Ishikawa (cell line): ENCODE results near the gene ANKRD28.

ENCODE experiments used
- CEBPB ChIP-seq: IDR thresholded peaks from 2 replicates; pipeline ENCODE4 v1.6.1; 2012
- EP300 ChIP-seq: IDR thresholded peaks from 2 replicates; pipeline ENCODE4 v1.6.1; 2012; ENCODE audit warnings: borderline replicate concordance
- RAD21 ChIP-seq: IDR thresholded peaks from 2 replicates; pipeline ENCODE4 v1.6.1; 2012; ENCODE audit warnings: low read depth
- TAF1 ChIP-seq: IDR thresholded peaks from 2 replicates; pipeline ENCODE4 v1.6.1; 2012; ENCODE audit warnings: low read depth, mild to moderate bottlenecking
- TCF12 ChIP-seq: IDR thresholded peaks from 2 replicates; pipeline ENCODE4 v1.6.1; 2012; ENCODE audit warnings: low read depth
- ZBTB7A ChIP-seq: IDR thresholded peaks from 2 replicates; pipeline ENCODE4 v1.6.1; 2012; ENCODE audit warnings: low read depth
- TF ChIP-seq, protein P1 (sequence below): IDR thresholded peaks from 2 replicates; pipeline ENCODE4 v1.6.1; 2012

DNA sequence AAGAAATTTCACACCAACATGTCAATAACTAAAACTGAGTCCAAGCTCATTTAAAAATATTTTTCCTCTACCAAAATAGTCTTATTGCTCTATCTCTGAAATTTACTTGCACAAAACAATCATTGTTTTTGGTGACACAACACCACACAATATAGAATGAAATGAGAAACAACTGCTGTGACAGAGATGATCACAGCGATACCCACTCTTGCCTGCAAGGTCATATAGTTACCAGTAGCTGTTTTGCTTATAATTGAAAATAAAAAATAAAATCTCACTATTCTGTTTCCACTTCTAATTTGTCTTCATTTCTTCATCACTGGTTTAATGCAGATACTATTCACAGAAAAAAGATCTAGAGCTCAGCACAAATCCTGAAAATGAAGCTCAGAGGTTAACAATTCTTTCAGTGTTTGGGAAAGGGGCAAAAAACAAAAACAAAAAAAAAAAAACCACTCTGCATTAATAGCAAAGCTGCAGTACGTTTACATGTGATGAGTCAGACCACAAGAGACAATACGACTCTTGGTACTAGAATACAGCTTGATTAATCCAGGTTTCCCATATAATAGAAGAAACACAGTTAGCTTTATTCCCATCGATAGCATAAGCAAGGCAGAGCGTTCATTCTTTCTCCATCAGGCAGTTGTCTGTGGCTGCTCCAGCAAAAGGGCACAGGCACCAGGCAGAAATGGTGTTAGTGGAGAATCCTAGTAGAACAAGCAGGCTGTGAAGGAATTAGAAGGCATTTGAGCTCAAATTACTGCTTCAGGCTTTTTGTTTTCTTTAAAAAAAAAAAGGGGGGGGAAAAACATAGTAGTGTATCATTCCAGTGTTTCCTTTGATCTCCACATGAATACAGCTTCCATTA lies 773 bp downstream of the ANKRD28 start:
- TF ChIP-seq TAF1: no peak
- TF ChIP-seq RAD21: no peak
- TF ChIP-seq, protein P1, sequence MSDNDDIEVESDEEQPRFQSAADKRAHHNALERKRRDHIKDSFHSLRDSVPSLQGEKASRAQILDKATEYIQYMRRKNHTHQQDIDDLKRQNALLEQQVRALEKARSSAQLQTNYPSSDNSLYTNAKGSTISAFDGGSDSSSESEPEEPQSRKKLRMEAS: no peak
- TF ChIP-seq CEBPB: no peak
- no peak for TF ChIP-seq EP300
- no peak for TF ChIP-seq TCF12
- no peak for TF ChIP-seq ZBTB7A
